HepG2 (cell line): Measurements from ENCODE around the gene VRK3. TPM values are rescaled to one million over a fixed set of nuclear protein-coding genes. Genes with fewer than 3 reads are reported as not detected.

Experiments used
- ARHGAP35 ChIP-seq: sonication (generic); formaldehyde crosslinking; IDR thresholded peaks from 2 replicates; pipeline ENCODE4 v1.9.0; 2022; ENCODE audit warnings: mild to moderate bottlenecking, inconsistent platforms, moderate library complexity, missing genetic modification reagents, borderline replicate concordance
- HDAC6 ChIP-seq: fragments of 200-600 bp; sonication (generic); IDR thresholded peaks from 2 replicates; pipeline ENCODE4 v1.7.0; 2017; ENCODE audit warnings: mild to moderate bottlenecking, antibody characterized with exemption, low read length, low read depth
- JUNB ChIP-seq: sonication (generic); formaldehyde crosslinking; IDR thresholded peaks from 2 replicates; pipeline ENCODE4 v1.8.0; 2022; ENCODE audit warnings: missing genetic modification reagents, mild to moderate bottlenecking, borderline replicate concordance
- KDM5B ChIP-seq: sonication (generic); formaldehyde crosslinking; IDR thresholded peaks from 2 replicates; pipeline ENCODE4 v1.4.0; 2020; ENCODE audit warnings: missing genetic modification reagents, mild to moderate bottlenecking, borderline replicate concordance
- KMT2B ChIP-seq: IDR thresholded peaks from 2 replicates; pipeline ENCODE4 v1.6.1; 2016; ENCODE audit warnings: missing genetic modification reagents, missing compliant biosample characterization
- MIXL1 ChIP-seq: IDR thresholded peaks from 2 replicates; pipeline ENCODE4 v1.6.1; 2016
- MZF1 ChIP-seq: sonication (generic); formaldehyde crosslinking; IDR thresholded peaks from 2 replicates; pipeline ENCODE4 v1.8.1; 2023; ENCODE audit warnings: mild to moderate bottlenecking, missing genetic modification reagents, borderline replicate concordance
- PAF1 ChIP-seq: IDR thresholded peaks from 2 replicates; pipeline ENCODE4 v1.6.1; 2016; ENCODE audit warnings: missing genetic modification reagents, missing compliant biosample characterization
- TEAD2 ChIP-seq: sonication (generic); formaldehyde crosslinking; IDR thresholded peaks from 2 replicates; pipeline ENCODE4 v1.9.0; 2021; ENCODE audit warnings: missing genetic modification reagents
- ZBTB7B ChIP-seq: sonication (generic); formaldehyde crosslinking; IDR thresholded peaks from 2 replicates; pipeline ENCODE4 v1.4.0; 2020; ENCODE audit warnings: missing genetic modification reagents
- ZNF121 ChIP-seq: sonication (generic); formaldehyde crosslinking; IDR thresholded peaks from 2 replicates; pipeline ENCODE4 v1.5.0; 2020; ENCODE audit warnings: mild to moderate bottlenecking, missing genetic modification reagents
- ZNF124 ChIP-seq: sonication (generic); formaldehyde crosslinking; IDR thresholded peaks from 2 replicates; pipeline ENCODE4 v1.4.0; 2020; ENCODE audit warnings: missing genetic modification reagents
- ZNF343 ChIP-seq: sonication (generic); formaldehyde crosslinking; IDR thresholded peaks from 2 replicates; pipeline ENCODE4 v1.4.0; 2020; ENCODE audit warnings: mild to moderate bottlenecking, missing genetic modification reagents
- polyA plus RNA-seq, 8 experiments: library from polyadenylated mRNA; depleted of rRNA in 3 of 8; stranded (reverse) in 7 of 8; unstranded in 1 of 8; fragments of >200 nt; fragmentation: Illumina TruSeq in 4 of 8; extraction: Trizol in 4 of 8; gene quantifications; 2 replicates each; pipeline versions ENCODE4 v1.2.1 to v1.2.3, GENCODE V29; 2011 to 2016; ENCODE audit warnings: low read depth in 4 of 8, missing spikeins in 1 of 8, mixed read lengths in 1 of 8; ENCODE audit not compliant: insufficient read depth in 1 of 8
- total RNA-seq, 5 experiments: library from RNA; depleted of rRNA; stranded (reverse); fragments of >200 nt; fragmentation: Illumina TruSeq; extraction: Trizol; gene quantifications; 2 replicates each; pipeline ENCODE4 v1.2.3, GENCODE V29; 2016; ENCODE audit warnings: low read depth in 1 of 5
- TF ChIP-seq, protein P1 (sequence below): sonication (generic); formaldehyde crosslinking; IDR thresholded peaks from 2 replicates; pipeline ENCODE4 v1.5.1; 2020; ENCODE audit warnings: missing genetic modification reagents, mild to moderate bottlenecking, borderline replicate concordance
- TF ChIP-seq, protein P2 (sequence below): sonication (generic); formaldehyde crosslinking; IDR thresholded peaks from 2 replicates; pipeline ENCODE4 v1.8.1; 2023; ENCODE audit warnings: missing genetic modification reagents, mild to moderate bottlenecking, borderline replicate concordance
- TF ChIP-seq, protein P3 (sequence below): sonication (generic); formaldehyde crosslinking; IDR thresholded peaks from 2 replicates; pipeline ENCODE4 v1.5.0; 2020; ENCODE audit warnings: mild to moderate bottlenecking, missing genetic modification reagents, borderline replicate concordance
- TF ChIP-seq, protein P4 (sequence below): sonication (generic); formaldehyde crosslinking; IDR thresholded peaks from 2 replicates; pipeline ENCODE4 v1.5.0; 2020; ENCODE audit warnings: mild to moderate bottlenecking, missing genetic modification reagents

The VRK3 gene
- total and polyA plus RNA-seq, 2 of the 13 experiments (the other 11 are each of a cell fraction or from before 2014, with no cell fraction given), result 23.8 to 28.3 TPM

DNA sequence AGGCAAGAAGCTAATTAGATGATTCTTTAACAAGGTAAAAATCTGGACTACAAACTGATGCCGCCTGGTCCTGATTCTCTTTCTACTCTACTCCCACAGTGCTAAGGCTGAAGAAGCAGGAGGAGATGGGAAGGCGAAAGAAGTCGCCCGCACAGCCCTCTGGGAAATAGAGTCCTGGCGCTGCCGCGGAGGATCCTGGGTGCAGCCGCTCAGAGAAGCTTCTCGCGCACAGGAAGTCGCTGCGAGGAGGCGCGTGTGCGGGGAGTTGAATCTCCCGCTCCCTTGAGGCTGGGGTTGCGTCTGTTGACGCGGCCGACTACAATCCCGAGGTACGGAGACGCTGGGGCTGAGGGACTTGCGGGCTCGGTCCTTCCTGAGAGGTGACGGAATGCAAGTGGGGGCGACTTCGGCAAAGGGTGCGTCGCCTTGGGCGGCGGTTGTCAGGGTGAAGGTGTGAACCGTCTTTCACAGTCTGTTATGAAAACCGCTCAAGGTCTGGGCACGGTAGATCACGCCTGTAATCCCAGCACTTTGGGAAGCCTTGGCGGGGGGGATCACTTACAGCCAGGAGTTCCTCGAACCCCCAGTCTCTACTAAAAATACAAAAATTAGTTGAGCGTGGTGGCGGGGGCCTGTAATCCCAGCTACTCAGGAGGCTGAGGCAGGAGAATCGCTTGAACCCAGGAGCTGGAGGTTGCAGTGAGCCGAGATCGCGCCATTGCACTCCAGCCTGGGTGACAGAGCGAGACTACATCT is 800 bp upstream of the VRK3 start, which contains the start of gene ZNF473 (continued):
- TF ChIP-seq, protein P1, sequence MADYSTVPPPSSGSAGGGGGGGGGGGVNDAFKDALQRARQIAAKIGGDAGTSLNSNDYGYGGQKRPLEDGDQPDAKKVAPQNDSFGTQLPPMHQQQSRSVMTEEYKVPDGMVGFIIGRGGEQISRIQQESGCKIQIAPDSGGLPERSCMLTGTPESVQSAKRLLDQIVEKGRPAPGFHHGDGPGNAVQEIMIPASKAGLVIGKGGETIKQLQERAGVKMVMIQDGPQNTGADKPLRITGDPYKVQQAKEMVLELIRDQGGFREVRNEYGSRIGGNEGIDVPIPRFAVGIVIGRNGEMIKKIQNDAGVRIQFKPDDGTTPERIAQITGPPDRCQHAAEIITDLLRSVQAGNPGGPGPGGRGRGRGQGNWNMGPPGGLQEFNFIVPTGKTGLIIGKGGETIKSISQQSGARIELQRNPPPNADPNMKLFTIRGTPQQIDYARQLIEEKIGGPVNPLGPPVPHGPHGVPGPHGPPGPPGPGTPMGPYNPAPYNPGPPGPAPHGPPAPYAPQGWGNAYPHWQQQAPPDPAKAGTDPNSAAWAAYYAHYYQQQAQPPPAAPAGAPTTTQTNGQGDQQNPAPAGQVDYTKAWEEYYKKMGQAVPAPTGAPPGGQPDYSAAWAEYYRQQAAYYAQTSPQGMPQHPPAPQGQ (CRISPR knock-in tag), result no peak; the same call in 1 of the 2 replicates
- TF ChIP-seq TEAD2 (no peak), ZNF343 (peak; percentile 77; the same call in 1 of the 2 replicates), ZNF121 (CRISPR knock-in tag) (no peak), ZNF124 (CRISPR knock-in tag) (peak; percentile 95), HDAC6 (no peak), ARHGAP35 (CRISPR knock-in tag) (peak; percentile 96), KDM5B (CRISPR knock-in tag) (peak; percentile 99), MIXL1 (CRISPR knock-in tag) (peak; percentile 87), PAF1 (CRISPR knock-in tag) (no peak), MZF1 (CRISPR knock-in tag) (peak; percentile 82; the same call in 1 of the 2 replicates), ZBTB7B (peak; percentile 66), JUNB (CRISPR knock-in tag) (peak; percentile 82), KMT2B (CRISPR knock-in tag) (peak; percentile 95)
- TF ChIP-seq, protein P2, sequence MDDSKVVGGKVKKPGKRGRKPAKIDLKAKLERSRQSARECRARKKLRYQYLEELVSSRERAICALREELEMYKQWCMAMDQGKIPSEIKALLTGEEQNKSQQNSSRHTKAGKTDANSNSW, result peak; percentile 79; the same call in 1 of the 2 replicates
- TF ChIP-seq, protein P3, sequence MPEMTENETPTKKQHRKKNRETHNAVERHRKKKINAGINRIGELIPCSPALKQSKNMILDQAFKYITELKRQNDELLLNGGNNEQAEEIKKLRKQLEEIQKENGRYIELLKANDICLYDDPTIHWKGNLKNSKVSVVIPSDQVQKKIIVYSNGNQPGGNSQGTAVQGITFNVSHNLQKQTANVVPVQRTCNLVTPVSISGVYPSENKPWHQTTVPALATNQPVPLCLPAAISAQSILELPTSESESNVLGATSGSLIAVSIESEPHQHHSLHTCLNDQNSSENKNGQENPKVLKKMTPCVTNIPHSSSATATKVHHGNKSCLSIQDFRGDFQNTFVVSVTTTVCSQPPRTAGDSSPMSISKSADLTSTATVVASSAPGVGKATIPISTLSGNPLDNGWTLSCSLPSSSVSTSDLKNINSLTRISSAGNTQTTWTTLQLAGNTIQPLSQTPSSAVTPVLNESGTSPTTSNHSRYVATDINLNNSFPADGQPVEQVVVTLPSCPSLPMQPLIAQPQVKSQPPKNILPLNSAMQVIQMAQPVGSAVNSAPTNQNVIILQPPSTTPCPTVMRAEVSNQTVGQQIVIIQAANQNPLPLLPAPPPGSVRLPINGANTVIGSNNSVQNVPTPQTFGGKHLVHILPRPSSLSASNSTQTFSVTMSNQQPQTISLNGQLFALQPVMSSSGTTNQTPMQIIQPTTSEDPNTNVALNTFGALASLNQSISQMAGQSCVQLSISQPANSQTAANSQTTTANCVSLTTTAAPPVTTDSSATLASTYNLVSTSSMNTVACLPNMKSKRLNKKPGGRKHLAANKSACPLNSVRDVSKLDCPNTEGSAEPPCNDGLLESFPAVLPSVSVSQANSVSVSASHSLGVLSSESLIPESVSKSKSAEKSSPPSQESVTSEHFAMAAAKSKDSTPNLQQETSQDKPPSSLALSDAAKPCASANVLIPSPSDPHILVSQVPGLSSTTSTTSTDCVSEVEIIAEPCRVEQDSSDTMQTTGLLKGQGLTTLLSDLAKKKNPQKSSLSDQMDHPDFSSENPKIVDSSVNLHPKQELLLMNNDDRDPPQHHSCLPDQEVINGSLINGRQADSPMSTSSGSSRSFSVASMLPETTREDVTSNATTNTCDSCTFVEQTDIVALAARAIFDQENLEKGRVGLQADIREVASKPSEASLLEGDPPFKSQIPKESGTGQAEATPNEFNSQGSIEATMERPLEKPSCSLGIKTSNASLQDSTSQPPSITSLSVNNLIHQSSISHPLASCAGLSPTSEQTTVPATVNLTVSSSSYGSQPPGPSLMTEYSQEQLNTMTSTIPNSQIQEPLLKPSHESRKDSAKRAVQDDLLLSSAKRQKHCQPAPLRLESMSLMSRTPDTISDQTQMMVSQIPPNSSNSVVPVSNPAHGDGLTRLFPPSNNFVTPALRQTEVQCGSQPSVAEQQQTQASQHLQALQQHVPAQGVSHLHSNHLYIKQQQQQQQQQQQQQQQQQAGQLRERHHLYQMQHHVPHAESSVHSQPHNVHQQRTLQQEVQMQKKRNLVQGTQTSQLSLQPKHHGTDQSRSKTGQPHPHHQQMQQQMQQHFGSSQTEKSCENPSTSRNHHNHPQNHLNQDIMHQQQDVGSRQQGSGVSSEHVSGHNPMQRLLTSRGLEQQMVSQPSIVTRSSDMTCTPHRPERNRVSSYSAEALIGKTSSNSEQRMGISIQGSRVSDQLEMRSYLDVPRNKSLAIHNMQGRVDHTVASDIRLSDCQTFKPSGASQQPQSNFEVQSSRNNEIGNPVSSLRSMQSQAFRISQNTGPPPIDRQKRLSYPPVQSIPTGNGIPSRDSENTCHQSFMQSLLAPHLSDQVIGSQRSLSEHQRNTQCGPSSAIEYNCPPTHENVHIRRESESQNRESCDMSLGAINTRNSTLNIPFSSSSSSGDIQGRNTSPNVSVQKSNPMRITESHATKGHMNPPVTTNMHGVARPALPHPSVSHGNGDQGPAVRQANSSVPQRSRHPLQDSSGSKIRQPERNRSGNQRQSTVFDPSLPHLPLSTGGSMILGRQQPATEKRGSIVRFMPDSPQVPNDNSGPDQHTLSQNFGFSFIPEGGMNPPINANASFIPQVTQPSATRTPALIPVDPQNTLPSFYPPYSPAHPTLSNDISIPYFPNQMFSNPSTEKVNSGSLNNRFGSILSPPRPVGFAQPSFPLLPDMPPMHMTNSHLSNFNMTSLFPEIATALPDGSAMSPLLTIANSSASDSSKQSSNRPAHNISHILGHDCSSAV (CRISPR knock-in tag), result no peak
- TF ChIP-seq, protein P4, sequence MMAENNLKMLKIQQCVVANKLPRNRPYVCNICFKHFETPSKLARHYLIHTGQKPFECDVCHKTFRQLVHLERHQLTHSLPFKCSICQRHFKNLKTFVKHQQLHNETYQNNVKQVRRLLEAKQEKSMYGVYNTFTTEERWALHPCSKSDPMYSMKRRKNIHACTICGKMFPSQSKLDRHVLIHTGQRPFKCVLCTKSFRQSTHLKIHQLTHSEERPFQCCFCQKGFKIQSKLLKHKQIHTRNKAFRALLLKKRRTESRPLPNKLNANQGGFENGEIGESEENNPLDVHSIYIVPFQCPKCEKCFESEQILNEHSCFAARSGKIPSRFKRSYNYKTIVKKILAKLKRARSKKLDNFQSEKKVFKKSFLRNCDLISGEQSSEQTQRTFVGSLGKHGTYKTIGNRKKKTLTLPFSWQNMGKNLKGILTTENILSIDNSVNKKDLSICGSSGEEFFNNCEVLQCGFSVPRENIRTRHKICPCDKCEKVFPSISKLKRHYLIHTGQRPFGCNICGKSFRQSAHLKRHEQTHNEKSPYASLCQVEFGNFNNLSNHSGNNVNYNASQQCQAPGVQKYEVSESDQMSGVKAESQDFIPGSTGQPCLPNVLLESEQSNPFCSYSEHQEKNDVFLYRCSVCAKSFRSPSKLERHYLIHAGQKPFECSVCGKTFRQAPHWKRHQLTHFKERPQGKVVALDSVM (CRISPR knock-in tag), result peak; percentile 75
